Endometrial microvascular endothelial cells (primary cell): Measurements from ENCODE around the gene UBE2QL1. TPM values are rescaled to one million over a fixed set of nuclear protein-coding genes. Genes with fewer than 3 reads are reported as not detected.

Experiments
- in situ Hi-C: cut with HindIII; loops from 2 replicates; pipeline ENCODE4 v1.10.0; 2017; ENCODE audit warnings: low sequenced_read_pairs, low pct_unique_long_range_greater_than_20kb; ENCODE audit errors: inconsistent ontology term
- total RNA-seq: library from RNA; depleted of rRNA; stranded (reverse); fragments of >200 nt; gene quantifications from one replicate; pipeline ENCODE4 v1.2.3, GENCODE V29; 2015; ENCODE audit errors: inconsistent ontology term

Gene UBE2QL1
- total RNA-seq, 1 donor from 2014 or later, result under 0.01 TPM

DNA sequence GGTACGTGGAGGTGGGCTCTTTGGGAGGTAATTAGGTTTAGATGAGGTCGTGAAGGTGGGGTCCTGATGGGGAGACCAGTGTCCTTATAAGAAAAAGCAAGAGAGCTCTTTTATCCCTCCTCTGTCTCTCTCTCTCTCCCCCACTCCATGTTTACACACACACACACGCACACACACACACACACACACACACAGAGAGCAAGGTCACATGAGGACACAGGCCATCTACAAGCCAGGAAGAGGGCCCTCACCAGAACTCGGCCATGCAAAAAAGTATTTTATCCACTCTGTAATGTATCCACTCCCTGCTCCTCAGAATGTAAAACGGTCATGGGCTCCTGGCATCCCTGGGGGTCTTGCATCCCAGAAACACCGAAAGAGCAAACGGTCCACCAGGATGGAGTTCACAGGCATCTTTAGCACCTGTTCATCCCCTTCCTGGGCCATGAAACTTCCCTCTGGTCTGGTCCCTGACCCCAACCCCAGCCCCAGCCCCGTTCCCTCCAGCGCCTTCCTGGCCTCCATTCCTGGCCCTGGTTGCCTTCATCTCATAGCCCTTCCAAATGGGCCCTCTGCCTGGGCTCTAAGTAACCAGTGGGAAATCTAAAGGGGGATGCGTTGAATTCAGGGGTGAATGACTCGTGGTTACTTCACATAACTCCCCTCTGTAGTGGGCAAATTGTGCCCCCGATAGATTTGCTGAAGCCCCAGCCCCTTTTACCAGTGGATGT, 95.3 kb downstream of the UBE2QL1 start:
- in situ Hi-C loops, result no loop called here

Other genes with a start within 250 kb of the UBE2QL1 start
- 32.9 TPM for gene MED10, start 70.3 kb upstream of the UBE2QL1 start, total RNA-seq
- gene NSUN2, start 184.2 kb downstream of the UBE2QL1 start, total RNA-seq, result 99.6 TPM
- 3.8 TPM for gene SRD5A1, start 184.6 kb downstream of the UBE2QL1 start, total RNA-seq